Astrocyte (in vitro differentiated cells and primary cell): ENCODE data around the gene ATF6. TPM values are rescaled to one million over a fixed set of nuclear protein-coding genes. Genes with fewer than 3 reads are reported as not detected.
A peak's percentile ranks its signal among the peaks of the same experiment; 100 is the strongest.

Experiments used
- DNase-seq: peaks from one replicate; pipeline ENCODE4 v3.0.0-alpha.2; 2010; ENCODE audit warnings: low read depth
- FAIRE-seq: peaks from 2 replicates; lab custom pipeline; 2011; peaks lifted over from hg19 to GRCh38; lab: Jason Lieb, UNC
- H2AFZ ChIP-seq: 2 replicates; pipeline ENCODE4 v1.6.0; 2012; ENCODE audit warnings: low read depth, low read length, inconsistent platforms
- H3K27ac ChIP-seq: 2 replicates; pipeline ENCODE4 v1.5.1; 2011; ENCODE audit warnings: low read depth, low read length, inconsistent platforms
- H3K27me3 ChIP-seq: 2 replicates; pipeline ENCODE4 v1.6.0; 2011; ENCODE audit warnings: low read length, inconsistent platforms; ENCODE audit not compliant: insufficient read depth
- H3K36me3 ChIP-seq: 2 replicates; pipeline ENCODE4 v1.5.1; 2011; ENCODE audit warnings: low read length, inconsistent platforms; ENCODE audit not compliant: insufficient read depth
- H3K4me1 ChIP-seq: 2 replicates; pipeline ENCODE4 v1.5.1; 2011; ENCODE audit warnings: low read length, inconsistent platforms; ENCODE audit not compliant: insufficient read depth
- H3K4me2 ChIP-seq: 2 replicates; pipeline ENCODE4 v1.6.0; 2012; ENCODE audit warnings: low read length, inconsistent platforms
- H3K4me3 ChIP-seq: 2 replicates; pipeline ENCODE4 v1.5.1; 2011; ENCODE audit warnings: low read depth, mild to moderate bottlenecking, low read length, inconsistent platforms; ENCODE audit not compliant: insufficient read depth
- H3K79me2 ChIP-seq: 2 replicates; pipeline ENCODE4 v1.6.0; 2012; ENCODE audit warnings: mild to moderate bottlenecking, low read length, inconsistent platforms; ENCODE audit not compliant: insufficient read depth
- H3K9ac ChIP-seq: 2 replicates; pipeline ENCODE4 v1.6.0; 2012; ENCODE audit warnings: mild to moderate bottlenecking, low read length, inconsistent platforms
- H3K9me3 ChIP-seq: 2 replicates; pipeline ENCODE4 v1.5.1; 2012; ENCODE audit warnings: low read depth, mild to moderate bottlenecking, low read length, inconsistent platforms; ENCODE audit not compliant: insufficient read depth
- H4K20me1 ChIP-seq: 2 replicates; pipeline ENCODE4 v1.6.0; 2012; ENCODE audit warnings: low read length, inconsistent platforms; ENCODE audit not compliant: insufficient read depth
- H3K27ac Mint-ChIP-seq: one replicate; pipeline ENCODE4 v1.8.0; 2021; ENCODE audit warnings: mild to moderate bottlenecking, mixed read lengths; ENCODE audit not compliant: unreplicated experiment
- H3K27me3 Mint-ChIP-seq: one replicate; pipeline ENCODE4 v1.8.0; 2021; ENCODE audit warnings: low read depth, mixed read lengths; ENCODE audit not compliant: unreplicated experiment
- H3K36me3 Mint-ChIP-seq: one replicate; pipeline ENCODE4 v1.8.0; 2021; ENCODE audit warnings: low read depth, mixed read lengths; ENCODE audit not compliant: unreplicated experiment
- H3K4me1 Mint-ChIP-seq: one replicate; pipeline ENCODE4 v1.8.0; 2021; ENCODE audit warnings: low read depth, mixed read lengths; ENCODE audit not compliant: unreplicated experiment
- H3K4me3 Mint-ChIP-seq: one replicate; pipeline ENCODE4 v1.8.0; 2021; ENCODE audit warnings: mild to moderate bottlenecking, moderate library complexity, mixed read lengths; ENCODE audit not compliant: unreplicated experiment
- H3K9me3 Mint-ChIP-seq: one replicate; pipeline ENCODE4 v1.8.0; 2021; ENCODE audit warnings: mild to moderate bottlenecking, mixed read lengths; ENCODE audit not compliant: unreplicated experiment
- CTCF ChIP-seq: IDR thresholded peaks from 2 replicates; pipeline ENCODE4 v1.5.1; 2011; ENCODE audit warnings: low read depth, mild to moderate bottlenecking, inconsistent platforms, low read length, moderate library complexity; ENCODE audit not compliant: insufficient read depth
- EZH2 ChIP-seq: IDR thresholded peaks from 2 replicates; pipeline ENCODE4 v1.6.1; 2012; ENCODE audit warnings: mild to moderate bottlenecking, low read length, inconsistent platforms; ENCODE audit not compliant: insufficient read depth
- total RNA-seq: library from RNA; stranded (reverse); gene quantifications from 2 replicates; pipeline ENCODE4 v1.2.1, GENCODE V29; 2021

Gene ATF6
- total RNA-seq, 1 donor from 2014 or later: 25.4 TPM

- DNase-seq (no peak), FAIRE-seq (no peak)
- no peaks in the 10 kb centered on the region for H3K79me2 ChIP-seq
- Mint-ChIP-seq H3K9me3 (no peaks in the 10 kb centered on the region), H3K36me3 (peaks cover 3% of the 10 kb centered on the region), H3K4me3 (no peak overlapping the region), H3K4me1 (peaks cover 22% of the 10 kb centered on the region), H3K27me3 (no peaks in the 10 kb centered on the region), H3K27ac (no peak overlapping the region)
- no peak overlapping the region for H3K27ac ChIP-seq
- TF ChIP-seq CTCF (no peak), EZH2 (no peak)
- no peak overlapping the region for H3K4me3 ChIP-seq
- H3K4me2 ChIP-seq: no peak overlapping the region
- no peaks in the 10 kb centered on the region for H3K27me3 ChIP-seq
- peaks cover 7% of the 10 kb centered on the region for H3K4me1 ChIP-seq
- H3K36me3 ChIP-seq: no peaks in the 10 kb centered on the region
- H2AFZ ChIP-seq: no peak overlapping the region
- H4K20me1 ChIP-seq: no peaks in the 10 kb centered on the region
- no peak overlapping the region for H3K9ac ChIP-seq
- H3K9me3 ChIP-seq: no peaks in the 10 kb centered on the region
These were observed 24.6 kb downstream of the ATF6 start for GRCh38 chr1:161790587-161791317.

- H3K36me3 ChIP-seq: no peaks in the 10 kb centered on the region
- no peak overlapping the region for H3K27ac ChIP-seq
- Mint-ChIP-seq H3K27me3 (no peaks in the 10 kb centered on the region), H3K27ac (peak overlapping the region; percentile 58), H3K4me3 (no peak overlapping the region), H3K9me3 (no peaks in the 10 kb centered on the region), H3K36me3 (peaks cover 3% of the 10 kb centered on the region), H3K4me1 (peaks cover 22% of the 10 kb centered on the region)
- H3K9me3 ChIP-seq: no peaks in the 10 kb centered on the region
- H3K4me2 ChIP-seq: no peak overlapping the region
- no peak for FAIRE-seq
- no peak overlapping the region for H3K4me3 ChIP-seq
- no peak for TF ChIP-seq EZH2
- no peak for TF ChIP-seq CTCF
- no peaks in the 10 kb centered on the region for H3K27me3 ChIP-seq
- no peak overlapping the region for H2AFZ ChIP-seq
- no peak overlapping the region for H3K9ac ChIP-seq
- H3K79me2 ChIP-seq: no peaks in the 10 kb centered on the region
- peak; percentile 7 for DNase-seq
- H3K4me1 ChIP-seq: peaks cover 7% of the 10 kb centered on the region
- no peaks in the 10 kb centered on the region for H4K20me1 ChIP-seq
These were observed 26.0 kb downstream of the ATF6 start for GRCh38 chr1:161791904-161792655.
